ENCODE measurements around the gene LZTFL1.

- TF ChIP-seq ZBTB7A (IDR thresholded peaks at IDR 0.05; ENCODE audit: low read depth) (no peak), EP300 (IDR thresholded peaks at IDR 0.05; ENCODE audit: borderline replicate concordance) (no peak)
- TF ChIP-seq, protein P1, sequence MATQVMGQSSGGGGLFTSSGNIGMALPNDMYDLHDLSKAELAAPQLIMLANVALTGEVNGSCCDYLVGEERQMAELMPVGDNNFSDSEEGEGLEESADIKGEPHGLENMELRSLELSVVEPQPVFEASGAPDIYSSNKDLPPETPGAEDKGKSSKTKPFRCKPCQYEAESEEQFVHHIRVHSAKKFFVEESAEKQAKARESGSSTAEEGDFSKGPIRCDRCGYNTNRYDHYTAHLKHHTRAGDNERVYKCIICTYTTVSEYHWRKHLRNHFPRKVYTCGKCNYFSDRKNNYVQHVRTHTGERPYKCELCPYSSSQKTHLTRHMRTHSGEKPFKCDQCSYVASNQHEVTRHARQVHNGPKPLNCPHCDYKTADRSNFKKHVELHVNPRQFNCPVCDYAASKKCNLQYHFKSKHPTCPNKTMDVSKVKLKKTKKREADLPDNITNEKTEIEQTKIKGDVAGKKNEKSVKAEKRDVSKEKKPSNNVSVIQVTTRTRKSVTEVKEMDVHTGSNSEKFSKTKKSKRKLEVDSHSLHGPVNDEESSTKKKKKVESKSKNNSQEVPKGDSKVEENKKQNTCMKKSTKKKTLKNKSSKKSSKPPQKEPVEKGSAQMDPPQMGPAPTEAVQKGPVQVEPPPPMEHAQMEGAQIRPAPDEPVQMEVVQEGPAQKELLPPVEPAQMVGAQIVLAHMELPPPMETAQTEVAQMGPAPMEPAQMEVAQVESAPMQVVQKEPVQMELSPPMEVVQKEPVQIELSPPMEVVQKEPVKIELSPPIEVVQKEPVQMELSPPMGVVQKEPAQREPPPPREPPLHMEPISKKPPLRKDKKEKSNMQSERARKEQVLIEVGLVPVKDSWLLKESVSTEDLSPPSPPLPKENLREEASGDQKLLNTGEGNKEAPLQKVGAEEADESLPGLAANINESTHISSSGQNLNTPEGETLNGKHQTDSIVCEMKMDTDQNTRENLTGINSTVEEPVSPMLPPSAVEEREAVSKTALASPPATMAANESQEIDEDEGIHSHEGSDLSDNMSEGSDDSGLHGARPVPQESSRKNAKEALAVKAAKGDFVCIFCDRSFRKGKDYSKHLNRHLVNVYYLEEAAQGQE (IDR thresholded peaks at IDR 0.05; ENCODE audit: low read depth): no peak
These were observed 64.1 kb downstream of the LZTFL1 start for GRCh38 chr3:45777746-45778386.
